ENCODE measurements around the gene SLC12A1.

DNA sequence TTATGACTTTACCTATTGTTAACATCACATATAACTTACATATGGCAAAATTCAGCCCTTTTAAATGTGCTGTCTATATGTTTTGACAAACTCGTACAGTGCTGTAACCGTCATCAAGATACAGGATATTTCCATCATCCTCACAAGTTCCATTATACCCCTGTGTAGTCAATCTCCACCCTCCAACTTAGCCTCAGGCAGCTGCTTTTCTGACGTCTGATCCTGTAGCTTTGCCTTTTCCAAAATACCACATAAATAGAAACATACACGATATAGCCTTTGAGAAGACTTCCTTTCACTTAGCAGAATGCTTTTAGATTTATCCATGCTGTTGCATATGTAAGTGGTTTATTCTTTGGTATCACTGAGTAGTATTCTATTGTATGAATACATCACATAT lies 47.1 kb downstream of the SLC12A1 start:
- no peak for TF ChIP-seq TAF1 (IDR thresholded peaks at IDR 0.05; ENCODE audit: borderline replicate concordance, insufficient read depth, low read length)
- TF ChIP-seq, protein P1, sequence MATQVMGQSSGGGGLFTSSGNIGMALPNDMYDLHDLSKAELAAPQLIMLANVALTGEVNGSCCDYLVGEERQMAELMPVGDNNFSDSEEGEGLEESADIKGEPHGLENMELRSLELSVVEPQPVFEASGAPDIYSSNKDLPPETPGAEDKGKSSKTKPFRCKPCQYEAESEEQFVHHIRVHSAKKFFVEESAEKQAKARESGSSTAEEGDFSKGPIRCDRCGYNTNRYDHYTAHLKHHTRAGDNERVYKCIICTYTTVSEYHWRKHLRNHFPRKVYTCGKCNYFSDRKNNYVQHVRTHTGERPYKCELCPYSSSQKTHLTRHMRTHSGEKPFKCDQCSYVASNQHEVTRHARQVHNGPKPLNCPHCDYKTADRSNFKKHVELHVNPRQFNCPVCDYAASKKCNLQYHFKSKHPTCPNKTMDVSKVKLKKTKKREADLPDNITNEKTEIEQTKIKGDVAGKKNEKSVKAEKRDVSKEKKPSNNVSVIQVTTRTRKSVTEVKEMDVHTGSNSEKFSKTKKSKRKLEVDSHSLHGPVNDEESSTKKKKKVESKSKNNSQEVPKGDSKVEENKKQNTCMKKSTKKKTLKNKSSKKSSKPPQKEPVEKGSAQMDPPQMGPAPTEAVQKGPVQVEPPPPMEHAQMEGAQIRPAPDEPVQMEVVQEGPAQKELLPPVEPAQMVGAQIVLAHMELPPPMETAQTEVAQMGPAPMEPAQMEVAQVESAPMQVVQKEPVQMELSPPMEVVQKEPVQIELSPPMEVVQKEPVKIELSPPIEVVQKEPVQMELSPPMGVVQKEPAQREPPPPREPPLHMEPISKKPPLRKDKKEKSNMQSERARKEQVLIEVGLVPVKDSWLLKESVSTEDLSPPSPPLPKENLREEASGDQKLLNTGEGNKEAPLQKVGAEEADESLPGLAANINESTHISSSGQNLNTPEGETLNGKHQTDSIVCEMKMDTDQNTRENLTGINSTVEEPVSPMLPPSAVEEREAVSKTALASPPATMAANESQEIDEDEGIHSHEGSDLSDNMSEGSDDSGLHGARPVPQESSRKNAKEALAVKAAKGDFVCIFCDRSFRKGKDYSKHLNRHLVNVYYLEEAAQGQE (IDR thresholded peaks at IDR 0.05; ENCODE audit: insufficient read depth in 1 of 2, low read depth in 2 of 2, low read length in 2 of 2), result no peak
- TF ChIP-seq SIN3A (IDR thresholded peaks at IDR 0.05; ENCODE audit: borderline replicate concordance, insufficient read depth, low read length), result no peak

All from PFSK-1 (cell line).